ENCODE results near the gene NME1.

DNA sequence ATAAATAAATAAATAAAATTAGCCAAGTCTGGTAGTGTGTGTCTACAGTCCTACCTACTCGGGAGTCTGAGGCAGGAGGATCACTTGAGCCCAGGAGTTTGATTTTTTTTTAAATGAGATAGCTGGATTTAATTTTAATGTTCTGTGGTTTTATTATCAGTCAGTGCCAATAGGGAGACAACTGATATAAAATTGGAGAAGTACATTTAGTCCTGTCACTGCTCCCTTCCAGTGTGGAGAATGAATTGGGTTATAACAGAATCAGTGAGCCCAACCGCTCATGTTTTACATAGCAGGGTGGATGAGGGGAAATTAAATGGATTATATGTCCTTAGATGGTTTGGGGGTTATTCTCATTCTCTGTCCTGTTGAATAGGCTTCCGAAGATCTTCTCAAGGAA, 6.2 kb downstream of the NME1 start:
- TF ChIP-seq, protein P1, sequence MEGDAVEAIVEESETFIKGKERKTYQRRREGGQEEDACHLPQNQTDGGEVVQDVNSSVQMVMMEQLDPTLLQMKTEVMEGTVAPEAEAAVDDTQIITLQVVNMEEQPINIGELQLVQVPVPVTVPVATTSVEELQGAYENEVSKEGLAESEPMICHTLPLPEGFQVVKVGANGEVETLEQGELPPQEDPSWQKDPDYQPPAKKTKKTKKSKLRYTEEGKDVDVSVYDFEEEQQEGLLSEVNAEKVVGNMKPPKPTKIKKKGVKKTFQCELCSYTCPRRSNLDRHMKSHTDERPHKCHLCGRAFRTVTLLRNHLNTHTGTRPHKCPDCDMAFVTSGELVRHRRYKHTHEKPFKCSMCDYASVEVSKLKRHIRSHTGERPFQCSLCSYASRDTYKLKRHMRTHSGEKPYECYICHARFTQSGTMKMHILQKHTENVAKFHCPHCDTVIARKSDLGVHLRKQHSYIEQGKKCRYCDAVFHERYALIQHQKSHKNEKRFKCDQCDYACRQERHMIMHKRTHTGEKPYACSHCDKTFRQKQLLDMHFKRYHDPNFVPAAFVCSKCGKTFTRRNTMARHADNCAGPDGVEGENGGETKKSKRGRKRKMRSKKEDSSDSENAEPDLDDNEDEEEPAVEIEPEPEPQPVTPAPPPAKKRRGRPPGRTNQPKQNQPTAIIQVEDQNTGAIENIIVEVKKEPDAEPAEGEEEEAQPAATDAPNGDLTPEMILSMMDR (IDR thresholded peaks at IDR 0.05): no peak
- no peak for TF ChIP-seq POLR2AphosphoS5 (IDR thresholded peaks at IDR 0.05)
